OCI-LY1 (cell line): ENCODE results near the gene SPATA46.

Source experiments
- H2AFZ ChIP-seq: fragments of 200-600 bp; sonication (generic), shearing (Covaris generic); 2 replicates; pipeline ENCODE4 v1.6.0; 2014; ENCODE audit warnings: antibody characterized with exemption, mild to moderate bottlenecking, low read length
- H3F3A ChIP-seq: fragments of 200-600 bp; sonication (generic), shearing (Covaris generic); 2 replicates; pipeline ENCODE4 v1.6.0; 2014; ENCODE audit warnings: mild to moderate bottlenecking, antibody characterized with exemption, low read length, moderate library complexity; ENCODE audit not compliant: insufficient read depth
- H3K27ac ChIP-seq: fragments of 200-600 bp; sonication (generic); 2 replicates; pipeline ENCODE4 v1.5.1; 2014; ENCODE audit warnings: low read length, mixed run types, mild to moderate bottlenecking, low read depth; ENCODE audit not compliant: poor library complexity, severe bottlenecking
- H3K27me3 ChIP-seq: fragments of 200-600 bp; sonication (generic); 2 replicates; pipeline ENCODE4 v1.6.0; 2014; ENCODE audit warnings: antibody characterized with exemption, mild to moderate bottlenecking, low read length, moderate library complexity; ENCODE audit not compliant: insufficient read depth
- H3K36me3 ChIP-seq: fragments of 200-600 bp; sonication (generic); 2 replicates; pipeline ENCODE4 v1.6.1; 2014; ENCODE audit warnings: mild to moderate bottlenecking, antibody characterized with exemption, low read length, moderate library complexity, mixed read lengths; ENCODE audit not compliant: insufficient read depth
- H3K4me1 ChIP-seq: fragments of 200-600 bp; sonication (generic); 2 replicates; pipeline ENCODE4 v1.5.1; 2014; ENCODE audit warnings: mild to moderate bottlenecking, low read length, moderate library complexity; ENCODE audit not compliant: insufficient read depth, severe bottlenecking
- H3K4me2 ChIP-seq: fragments of 200-600 bp; sonication (generic), shearing (Covaris generic); 2 replicates; pipeline ENCODE4 v1.6.1; 2014; ENCODE audit warnings: low read length
- H3K4me3 ChIP-seq: fragments of 200-600 bp; sonication (generic); 2 replicates; pipeline ENCODE4 v1.5.1; 2014; ENCODE audit warnings: low read length, low read depth, mild to moderate bottlenecking, mixed read lengths; ENCODE audit not compliant: poor library complexity, severe bottlenecking
- H3K79me2 ChIP-seq: fragments of 200-600 bp; shearing (Covaris generic); 2 replicates; pipeline ENCODE4 v1.6.1; 2016; ENCODE audit warnings: mixed run types, low read length, mixed read lengths; ENCODE audit not compliant: insufficient read depth
- H3K9ac ChIP-seq: fragments of 200-600 bp; sonication (generic), shearing (Covaris generic); 2 replicates; pipeline ENCODE4 v1.6.1; 2014; ENCODE audit warnings: mild to moderate bottlenecking, low read length, mixed read lengths
- H3K9me2 ChIP-seq: fragments of 200-600 bp; sonication (generic), shearing (Covaris generic); 2 replicates; pipeline ENCODE4 v1.6.1; 2014; ENCODE audit warnings: low read depth, mild to moderate bottlenecking, low read length, mixed read lengths
- H3K9me3 ChIP-seq: fragments of 200-600 bp; shearing (Covaris generic); 2 replicates; pipeline ENCODE4 v1.6.1; 2014; ENCODE audit warnings: low read length, mixed read lengths
- H4K20me1 ChIP-seq: fragments of 200-600 bp; sonication (generic), shearing (Covaris generic); 2 replicates; pipeline ENCODE4 v1.6.0; 2016; ENCODE audit warnings: mild to moderate bottlenecking, low read length; ENCODE audit not compliant: insufficient read depth
- EZH2 ChIP-seq: fragments of 200-600 bp; sonication (generic), shearing (Covaris generic); IDR thresholded peaks from 2 replicates; pipeline ENCODE4 v1.8.0; 2017; ENCODE audit warnings: borderline replicate concordance, mixed run types, mild to moderate bottlenecking, antibody characterized with exemption, low read length, moderate library complexity, mixed read lengths
- TF ChIP-seq, protein P1 (sequence below): fragments of 200-600 bp; sonication (generic), shearing (Covaris generic); IDR thresholded peaks from 2 replicates; pipeline ENCODE4 v1.5.1; 2017; ENCODE audit warnings: mild to moderate bottlenecking, antibody characterized with exemption, low read length, moderate library complexity, mixed read lengths

Gene SPATA46

DNA sequence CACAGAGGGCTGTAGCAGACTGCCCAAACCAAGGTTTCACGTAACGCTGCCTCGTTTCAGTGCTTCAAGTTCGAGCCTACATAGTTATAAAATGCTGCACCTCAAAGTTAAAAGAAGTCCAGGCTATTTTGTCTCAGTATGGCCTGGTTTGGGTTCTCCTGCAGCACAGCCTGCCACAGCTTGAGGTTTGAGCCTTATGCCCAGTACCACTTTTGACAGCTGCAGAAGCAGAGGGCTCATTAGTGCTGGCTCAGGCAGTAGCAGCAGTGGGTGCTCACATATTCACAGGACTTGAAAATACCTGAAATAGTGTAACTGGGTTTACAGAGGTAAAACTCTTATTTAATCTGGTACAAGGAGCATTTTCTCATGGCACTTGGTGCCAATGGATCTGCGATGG, 15.3 kb downstream of the SPATA46 start:
- no peak overlapping the region for H2AFZ ChIP-seq
- no peaks in the 10 kb centered on the region for H3K4me1 ChIP-seq
- no peak overlapping the region for H3K4me2 ChIP-seq
- H3K4me3 ChIP-seq: no peak overlapping the region
- H4K20me1 ChIP-seq: no peaks in the 10 kb centered on the region
- no peaks in the 10 kb centered on the region for H3K9me2 ChIP-seq
- H3K27ac ChIP-seq: no peak overlapping the region
- TF ChIP-seq, protein P1, sequence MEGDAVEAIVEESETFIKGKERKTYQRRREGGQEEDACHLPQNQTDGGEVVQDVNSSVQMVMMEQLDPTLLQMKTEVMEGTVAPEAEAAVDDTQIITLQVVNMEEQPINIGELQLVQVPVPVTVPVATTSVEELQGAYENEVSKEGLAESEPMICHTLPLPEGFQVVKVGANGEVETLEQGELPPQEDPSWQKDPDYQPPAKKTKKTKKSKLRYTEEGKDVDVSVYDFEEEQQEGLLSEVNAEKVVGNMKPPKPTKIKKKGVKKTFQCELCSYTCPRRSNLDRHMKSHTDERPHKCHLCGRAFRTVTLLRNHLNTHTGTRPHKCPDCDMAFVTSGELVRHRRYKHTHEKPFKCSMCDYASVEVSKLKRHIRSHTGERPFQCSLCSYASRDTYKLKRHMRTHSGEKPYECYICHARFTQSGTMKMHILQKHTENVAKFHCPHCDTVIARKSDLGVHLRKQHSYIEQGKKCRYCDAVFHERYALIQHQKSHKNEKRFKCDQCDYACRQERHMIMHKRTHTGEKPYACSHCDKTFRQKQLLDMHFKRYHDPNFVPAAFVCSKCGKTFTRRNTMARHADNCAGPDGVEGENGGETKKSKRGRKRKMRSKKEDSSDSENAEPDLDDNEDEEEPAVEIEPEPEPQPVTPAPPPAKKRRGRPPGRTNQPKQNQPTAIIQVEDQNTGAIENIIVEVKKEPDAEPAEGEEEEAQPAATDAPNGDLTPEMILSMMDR: no peak
- TF ChIP-seq EZH2: no peak
- H3K27me3 ChIP-seq: 0 out of 2 replicates have a peak, but pooled peaks cover 2% of the 10 kb centered on the region
- no peaks in the 10 kb centered on the region for H3K36me3 ChIP-seq
- H3K9me3 ChIP-seq: no peaks in the 10 kb centered on the region
- H3K79me2 ChIP-seq: no peaks in the 10 kb centered on the region
- H3F3A ChIP-seq: no peaks in the 10 kb centered on the region
- no peak overlapping the region for H3K9ac ChIP-seq

- H3K9me3 ChIP-seq: no peaks in the 10 kb centered on the region
These were observed 15.8 kb downstream of the SPATA46 start for GRCh38 chr1:162360874-162361260.

GRCh38 chr1:162360237-162360873, 16.3 kb downstream of the SPATA46 start:
- Histone ChIP-seq H3K27ac (no peak overlapping the region), H3K4me2 (no peak overlapping the region), H3K4me3 (no peak overlapping the region), H3K4me1 (no peaks in the 10 kb centered on the region), H3K36me3 (no peaks in the 10 kb centered on the region), H3K9me3 (no peaks in the 10 kb centered on the region), H3K9ac (no peak overlapping the region), H4K20me1 (no peaks in the 10 kb centered on the region), H2AFZ (no peak overlapping the region), H3K9me2 (no peaks in the 10 kb centered on the region), H3F3A (no peaks in the 10 kb centered on the region), H3K27me3 (0 out of 2 replicates have a peak, but pooled peaks cover 2% of the 10 kb centered on the region), H3K79me2 (no peaks in the 10 kb centered on the region)
- TF ChIP-seq, protein P1: no peak
- TF ChIP-seq EZH2: no peak

More at GRCh38 chr1:162360874-162361260, 15.8 kb downstream of the SPATA46 start:
- Histone ChIP-seq H3K4me2 (no peak overlapping the region), H3K9ac (no peak overlapping the region), H4K20me1 (no peaks in the 10 kb centered on the region), H3K36me3 (no peaks in the 10 kb centered on the region), H2AFZ (no peak overlapping the region), H3K27ac (no peak overlapping the region), H3K9me2 (no peaks in the 10 kb centered on the region), H3F3A (no peaks in the 10 kb centered on the region), H3K4me1 (no peaks in the 10 kb centered on the region), H3K79me2 (no peaks in the 10 kb centered on the region), H3K4me3 (no peak overlapping the region), H3K27me3 (0 out of 2 replicates have a peak, but pooled peaks cover 2% of the 10 kb centered on the region)
- TF ChIP-seq, protein P1: no peak
- no peak for TF ChIP-seq EZH2
